GM12878 (cell line): Measurements from ENCODE around the gene SDHAF1. TPM values are rescaled to one million over a fixed set of nuclear protein-coding genes. Genes with fewer than 3 reads are reported as not detected.
"Not testable (repeated sequence)": the region's sequence is repeated elsewhere in the genome, so short reads cannot be mapped to it uniquely, and the experiment has no call there.

Source experiments
- ATAC-seq: fragments of 200-7000 bp; cut with Tn5 transposase; 3 replicates; pipeline ENCODE4 v1.9.1; 2020; ENCODE audit warnings: mild to moderate bottlenecking, moderate library complexity
- BruUV-seq: library from RNA; stranded (reverse); fragments of 400-500 nt; replicated peaks from 2 replicates; lab custom pipeline; 2021; lab: Mats Ljungman, UMichigan
- CTCF ChIA-PET: fragments of 300-600 bp; sonication (Branson Sonifier 250); formaldehyde crosslinking; extraction: SDS; loops from one replicate; lab custom pipeline; 2021; ENCODE audit warnings: inconsistent platforms; lab: Yijun Ruan, JAX
- POLR2A ChIA-PET: fragments of 350-600 bp; formaldehyde crosslinking; extraction: SDS; loops from one replicate; lab custom pipeline; 2021; ENCODE audit warnings: inconsistent platforms; lab: Charles Lee
- RAD21 ChIA-PET: fragments of 300-600 bp; sonication (Branson Sonifier 250); formaldehyde crosslinking; loops from one replicate; lab custom pipeline; 2023; ENCODE audit warnings: antibody characterized with exemption; ENCODE audit not compliant: unreplicated experiment; lab: Charles Lee
- SMC1A ChIA-PET: fragments of 300-600 bp; sonication (Branson Sonifier 250); formaldehyde crosslinking; loops from one replicate; lab custom pipeline; 2023; ENCODE audit not compliant: unreplicated experiment, uncharacterized antibody; lab: Charles Lee
- DNase-seq: peaks from one replicate; pipeline ENCODE4 v3.0.0-alpha.2; 2011; ENCODE audit warnings: low read depth, low spot score
- FAIRE-seq: peaks from 3 replicates; lab custom pipeline; 2011; peaks lifted over from hg19 to GRCh38; lab: Jason Lieb, UNC
- H2AFZ ChIP-seq: 2 replicates; pipeline ENCODE4 v1.6.0; 2011; ENCODE audit warnings: low read depth, low read length, control low read depth; ENCODE audit not compliant: control insufficient read depth
- H3K27ac ChIP-seq: 2 replicates; pipeline ENCODE4 v1.5.1; 2011; ENCODE audit warnings: control low read depth; ENCODE audit not compliant: control insufficient read depth, insufficient read depth
- H3K27me3 ChIP-seq, 2 experiments: replicated peaks in 1 of 2; 2 replicates each; pipeline versions ENCODE4 v1.6.0 to v1.6.1; 2011; ENCODE audit warnings: low read length in 1 of 2; ENCODE audit not compliant: control insufficient read depth in 2 of 2, insufficient read depth in 2 of 2
- H3K36me3 ChIP-seq, 2 experiments: 2 replicates each; pipeline ENCODE4 v1.5.1; 2011; ENCODE audit warnings: low read length in 1 of 2; ENCODE audit not compliant: control insufficient read depth in 2 of 2, insufficient read depth in 2 of 2
- H3K4me1 ChIP-seq: 2 replicates; pipeline ENCODE4 v1.6.1; 2011; ENCODE audit warnings: mild to moderate bottlenecking, low read length, moderate library complexity, mixed read lengths; ENCODE audit not compliant: control insufficient read depth, insufficient read depth
- H3K4me2 ChIP-seq: 2 replicates; pipeline ENCODE4 v1.6.0; 2011; ENCODE audit warnings: control low read depth; ENCODE audit not compliant: control insufficient read depth, insufficient read depth
- H3K4me3 ChIP-seq: fragments of 200-600 bp; sonication (generic); 2 replicates; pipeline ENCODE4 v1.5.1; 2016
- H3K79me2 ChIP-seq: 2 replicates; pipeline ENCODE4 v1.6.0; 2011; ENCODE audit warnings: low read length; ENCODE audit not compliant: control insufficient read depth, insufficient read depth
- H3K9ac ChIP-seq: 2 replicates; pipeline ENCODE4 v1.8.0; 2011; ENCODE audit warnings: low read length, control low read depth, mixed read lengths; ENCODE audit not compliant: control insufficient read depth, insufficient read depth
- H3K9me3 ChIP-seq: replicated peaks from 3 replicates; pipeline ENCODE4 v1.5.1; 2011; ENCODE audit warnings: mild to moderate bottlenecking, low read length; ENCODE audit not compliant: control insufficient read depth, insufficient read depth
- H4K20me1 ChIP-seq: 2 replicates; pipeline ENCODE4 v1.6.0; 2011; ENCODE audit not compliant: control insufficient read depth, insufficient read depth
- ATF2 ChIP-seq: IDR thresholded peaks from 2 replicates; pipeline ENCODE4 v1.6.1; 2012; ENCODE audit warnings: low read length, inconsistent platforms
- FOS ChIP-seq: IDR thresholded peaks from 3 replicates; pipeline ENCODE4 v1.6.1; 2011; ENCODE audit warnings: borderline replicate concordance; ENCODE audit not compliant: insufficient read length; ENCODE audit errors: extremely low read depth
- FOXM1 ChIP-seq: IDR thresholded peaks from 2 replicates; pipeline ENCODE4 v1.6.1; 2012; ENCODE audit warnings: low read depth, mild to moderate bottlenecking, inconsistent platforms, low read length, moderate library complexity
- JUNB ChIP-seq: IDR thresholded peaks from 2 replicates; pipeline ENCODE4 v1.6.1; 2016; ENCODE audit warnings: antibody characterized with exemption, mild to moderate bottlenecking
- POLR2AphosphoS2 ChIP-seq: IDR thresholded peaks from 2 replicates; pipeline ENCODE4 v1.6.1; 2011; ENCODE audit warnings: low read depth, mild to moderate bottlenecking, low read length, improper control_type of control experiment, moderate library complexity
- RFX5 ChIP-seq: IDR thresholded peaks from 2 replicates; pipeline ENCODE4 v1.6.1; 2011; ENCODE audit warnings: low read depth, low read length, improper control_type of control experiment
- SRF ChIP-seq, 2 experiments: IDR thresholded peaks; 2 replicates each; pipeline ENCODE4 v1.6.1; 2011; ENCODE audit warnings: low read depth in 2 of 2, low read length in 2 of 2, mild to moderate bottlenecking in 1 of 2, moderate library complexity in 1 of 2
- USF1 ChIP-seq: IDR thresholded peaks from 2 replicates; pipeline ENCODE4 v1.6.1; 2011; ENCODE audit warnings: borderline replicate concordance, low read depth, mild to moderate bottlenecking, moderate library complexity, mixed read lengths, low read length; ENCODE audit not compliant: insufficient read depth; ENCODE audit errors: extremely low read length
- WGBS: methylation state at CpG from one replicate; pipeline ENCODE4 v1.1.6; 2016; ENCODE audit warnings: low lambda C conversion rate; ENCODE audit not compliant: insufficient replicate concordance, insufficient coverage; ENCODE audit errors: missing lambda C conversion rate; 5-methylcytosine and 5-hydroxymethylcytosine counted together
- in situ Hi-C: fragments of 300-500 bp; cut with MboI; formaldehyde crosslinking; loops from 9 replicates; pipeline ENCODE4 v1.14.3; 2018; ENCODE audit warnings: mixed read lengths
- intact Hi-C: fragments of 100-400 bp; cut with micrococcal nuclease; formaldehyde crosslinking; loops from one replicate; pipeline ENCODE4 v1.14.2; 2022; ENCODE audit not compliant: unreplicated experiment
- polyA plus RNA-seq, 11 experiments: library from polyadenylated mRNA; depleted of rRNA in 4 of 11; unstranded in 6 of 11; stranded (reverse) in 5 of 11; fragments of >200 nt; fragmentation: Nextera tagmentation in 4 of 11; fragmentation: Illumina TruSeq in 1 of 11; extraction: Ambion mirVana in 4 of 11; extraction: Trizol in 1 of 11; gene quantifications; 1 replicate in 1 of 11; 2 replicates in 10 of 11; pipeline versions ENCODE4 v1.2.1 to v1.2.3, GENCODE V29; 2011 to 2016; ENCODE audit warnings: inconsistent platforms in 2 of 11, missing spikeins in 2 of 11, low read depth in 1 of 11
- total RNA-seq, 4 experiments: library from RNA; depleted of rRNA in 3 of 4; stranded (reverse); fragments of >200 nt in 3 of 4; fragmentation: Illumina TruSeq in 1 of 4; extraction: Trizol in 1 of 4; gene quantifications; 2 replicates each; pipeline versions ENCODE4 v1.2.1 to v1.2.3, GENCODE V29; 2013 to 2021

The SDHAF1 gene
- total and polyA plus RNA-seq, 10 of the 15 experiments (the other 5 are each of a cell fraction or from before 2014, with no cell fraction given), result 0.74 to 45.6 (median 24.4) TPM

- TF ChIP-seq ATF2 (no peak), RFX5 (no peak), JUNB (no peak), FOS (no peak), USF1 (no peak), SRF (IDR thresholded peaks at IDR 0.05; ENCODE audit: low read depth in 2 of 2, low read length in 2 of 2) (no peak), POLR2AphosphoS2 (no peak), FOXM1 (no peak)
Observed at GRCh38 chr19:35955881-35956634, 38.9 kb upstream of the SDHAF1 start (continued).

GRCh38 chr19:35957411-35957810 lies 37.6 kb upstream of the SDHAF1 start:
- FAIRE-seq, H3K9me3 ChIP-seq, SMC1A ChIA-PET, RAD21 ChIA-PET, ATAC-seq, H3K36me3 ChIP-seq, H3K4me2 ChIP-seq, intact Hi-C loops, H3K4me3 ChIP-seq, POLR2A ChIA-PET, H2AFZ ChIP-seq, in situ Hi-C loops, H3K9ac ChIP-seq, H3K79me2 ChIP-seq, BruUV-seq, DNase-seq, H4K20me1 ChIP-seq, H3K27ac ChIP-seq, H3K4me1 ChIP-seq: not testable (repeated sequence)
- 82% methylated on average over 7 of the region's 8 CpGs for WGBS
- CTCF ChIA-PET, result interaction anchor here (2.0 kb wide), 1 partner anchor 8 kb away, joined by 10 read pairs; no protein-coding TSS in a partner anchor
- H3K27me3 ChIP-seq, result peaks cover 7 to 18% of the 10 kb centered on the region in 2 experiments
